ENCODE data around the gene PIN1.
"Not testable (repeated sequence)": the region's sequence is repeated elsewhere in the genome, so short reads cannot be mapped to it uniquely, and the experiment has no call there.

PIN1 gene

DNA sequence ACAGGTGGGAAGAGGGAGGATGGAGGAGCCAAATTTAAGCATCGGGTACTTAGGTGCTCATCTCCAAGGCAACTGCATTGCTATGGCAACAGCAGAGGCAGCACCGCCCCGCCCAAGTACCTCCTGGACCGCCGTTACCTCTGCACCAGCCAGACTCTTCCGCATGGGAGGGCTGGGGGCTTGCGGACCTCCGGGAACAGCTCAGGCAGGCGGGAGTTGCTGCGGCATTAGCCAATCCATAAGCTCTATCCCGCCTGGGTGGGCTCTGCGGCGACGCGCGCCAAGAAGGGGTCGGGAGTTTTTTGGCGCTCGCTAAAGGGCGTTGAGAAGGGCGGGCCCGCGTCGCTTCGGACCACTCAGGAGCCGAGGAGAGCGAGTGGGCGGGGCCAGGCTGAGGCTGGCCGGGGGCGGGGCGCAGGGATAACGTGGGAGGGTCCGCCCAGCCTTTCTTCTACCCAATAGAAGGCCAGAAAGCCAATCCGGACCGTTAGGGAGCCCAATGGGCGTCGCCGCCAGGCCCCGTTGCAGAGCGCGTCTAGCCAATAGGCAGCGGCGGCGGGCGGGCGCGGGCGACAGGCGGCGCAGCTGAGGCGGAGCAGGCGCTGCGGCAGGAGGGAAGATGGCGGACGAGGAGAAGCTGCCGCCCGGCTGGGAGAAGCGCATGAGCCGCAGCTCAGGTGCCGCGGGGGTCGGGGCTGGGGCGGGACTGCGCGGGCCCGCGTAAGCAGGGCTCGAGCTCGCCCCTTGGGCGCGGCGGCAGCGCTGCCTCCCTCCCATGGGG lies at the start of gene PIN1:
Gene PIN1, plus strand, starts transcription at position 593 of the 781 bp plus-strand sequence. Its CDS starts 27 bp downstream, at position 620.
- peak; percentile 99 to 100 for DNase-seq

DNA sequence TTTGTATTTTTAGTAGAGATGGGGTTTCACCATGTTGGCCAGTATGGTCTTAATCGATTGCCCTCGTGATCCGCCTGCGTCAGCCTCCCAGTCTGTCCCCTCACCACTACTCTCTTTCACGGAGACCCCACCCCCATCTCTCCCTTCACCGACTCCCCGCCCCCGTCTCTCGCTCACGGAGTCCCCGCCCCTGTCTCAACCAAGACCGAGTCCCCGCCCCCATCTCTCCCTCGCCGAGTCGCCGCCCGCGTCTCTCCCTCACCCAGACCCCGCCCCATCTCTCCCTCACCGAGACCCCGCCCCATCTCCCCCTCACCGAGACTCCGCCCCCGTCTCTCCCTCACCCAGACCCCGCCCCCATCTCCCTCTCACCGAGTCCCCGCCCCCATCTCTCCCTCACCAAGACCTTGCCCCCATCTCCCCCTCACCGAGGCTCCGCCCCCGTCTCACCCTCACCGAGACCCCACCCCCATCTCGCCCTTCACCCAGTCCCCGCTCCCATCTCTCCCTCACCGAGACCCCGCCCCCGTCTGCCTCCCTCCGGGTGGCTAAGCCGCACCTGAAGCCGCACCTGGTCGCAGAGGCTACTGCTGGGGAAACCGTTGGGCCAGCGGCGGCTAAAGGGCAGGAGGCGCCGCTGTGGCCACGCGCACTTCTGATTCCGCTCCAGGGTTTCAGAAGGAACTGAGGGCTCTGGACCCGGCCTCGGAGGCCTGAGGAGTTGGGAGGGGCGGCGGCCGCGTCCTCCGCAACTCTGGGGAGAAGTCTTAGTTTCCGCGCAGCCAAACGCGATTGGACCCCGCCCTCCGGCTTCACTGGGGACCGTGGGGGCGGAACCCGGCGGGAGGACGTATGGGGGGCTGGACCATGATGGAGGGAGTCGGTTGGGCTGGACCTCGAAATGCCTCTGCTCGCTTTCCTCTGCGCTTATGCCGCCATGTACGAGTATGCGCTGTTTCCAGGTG lies 49.5 kb upstream of the PIN1 start:
- DNase-seq: peak; percentile 97

DNA sequence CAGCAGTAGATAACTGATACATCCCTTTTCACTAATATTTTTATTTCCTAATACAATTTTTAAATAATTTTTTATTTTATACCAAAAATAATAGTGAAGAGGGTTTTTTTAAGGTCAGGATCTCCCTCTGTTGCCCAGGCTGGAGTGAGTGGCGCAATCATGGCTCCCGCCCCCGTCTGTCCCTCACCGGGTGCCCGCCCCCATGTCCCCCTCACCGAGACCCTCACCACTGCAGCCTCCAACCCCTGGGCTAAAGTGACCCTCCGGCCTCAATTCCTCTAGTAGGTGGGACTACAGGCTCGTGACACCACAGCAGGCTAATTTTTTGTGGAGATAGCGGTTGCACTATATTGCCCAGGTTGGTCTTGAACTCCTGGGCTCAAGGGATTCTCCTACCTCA lies 48.8 kb upstream of the PIN1 start:
- no peak for DNase-seq

DNA sequence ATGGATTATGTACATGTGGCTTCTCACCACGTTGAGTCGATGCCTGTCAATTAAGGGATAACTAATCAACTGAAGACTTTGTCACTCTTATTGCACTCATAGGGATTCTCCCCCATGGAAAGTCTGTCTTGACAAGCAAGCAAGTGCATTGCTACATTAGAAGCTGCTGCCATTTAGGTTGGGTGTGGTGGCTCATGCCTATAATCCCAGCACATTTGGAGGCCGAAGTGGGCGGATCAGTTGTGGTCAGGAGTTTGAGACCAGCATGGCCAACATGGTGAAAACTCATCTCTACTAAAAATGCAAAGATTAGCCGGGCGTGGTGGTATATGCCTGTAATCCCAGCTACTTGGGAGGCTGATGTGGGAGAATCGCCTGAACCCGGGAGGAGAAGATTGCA lies 48.3 kb upstream of the PIN1 start:
- no peak for DNase-seq

DNA sequence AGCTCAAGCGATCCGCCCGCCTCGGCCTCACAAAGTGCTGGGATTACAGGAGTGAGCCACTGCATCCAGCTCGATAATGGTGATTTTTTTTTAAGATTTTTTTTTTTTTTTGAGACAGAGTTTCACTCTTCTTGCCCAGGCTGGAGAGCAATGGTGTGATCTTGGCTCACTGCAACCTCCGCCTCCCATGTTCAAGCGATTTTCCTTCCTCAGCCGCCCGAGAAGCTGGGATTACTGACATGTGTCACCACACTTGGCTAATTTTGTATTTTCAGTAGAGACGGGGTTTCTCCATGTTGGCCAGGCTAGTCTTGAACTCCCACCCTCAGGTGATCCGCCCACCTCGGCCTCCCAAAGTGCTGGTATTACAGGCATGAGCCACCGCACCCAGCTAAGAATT lies 46.5 kb upstream of the PIN1 start:
- not testable (repeated sequence) for DNase-seq

DNA sequence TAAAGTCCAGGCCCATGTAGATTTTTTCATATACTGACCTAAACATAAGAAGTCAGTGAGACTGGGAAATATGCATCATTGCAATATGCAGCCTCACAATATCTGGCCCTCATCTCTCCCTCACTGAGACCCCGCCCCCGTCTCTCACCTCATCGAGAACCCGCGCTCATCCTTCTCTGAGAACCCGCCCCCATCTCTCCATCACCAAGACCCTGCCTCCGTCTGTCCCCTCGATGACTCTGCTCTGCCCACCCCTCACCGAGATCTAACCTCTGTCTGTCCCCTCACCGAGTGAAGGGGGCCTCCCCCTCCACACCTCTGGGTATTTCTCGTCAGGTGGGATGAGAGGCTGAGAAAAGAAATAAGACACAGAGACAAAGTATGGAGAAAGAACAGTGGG lies 46.1 kb upstream of the PIN1 start:
- no peak for DNase-seq

DNA sequence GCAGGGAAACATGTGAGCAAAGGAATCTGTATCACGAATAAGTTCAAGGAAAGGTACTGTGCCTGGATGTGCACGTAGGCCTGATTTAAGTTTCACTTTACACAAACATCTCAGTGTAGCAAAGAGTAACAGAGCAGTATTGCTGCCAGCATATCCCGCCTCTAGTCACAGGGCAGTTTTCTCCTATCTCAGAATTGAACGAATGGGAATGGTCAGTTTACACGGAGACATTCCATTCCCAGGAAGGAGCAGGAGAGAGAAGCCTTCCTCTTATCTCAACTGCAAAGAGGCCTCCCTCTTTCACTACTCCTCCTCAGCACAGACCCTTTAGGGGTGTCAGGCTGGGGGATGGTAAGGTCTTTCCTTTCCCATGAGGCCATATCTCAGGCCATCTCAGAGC lies 45.5 kb upstream of the PIN1 start:
- not testable (repeated sequence) for DNase-seq

DNA sequence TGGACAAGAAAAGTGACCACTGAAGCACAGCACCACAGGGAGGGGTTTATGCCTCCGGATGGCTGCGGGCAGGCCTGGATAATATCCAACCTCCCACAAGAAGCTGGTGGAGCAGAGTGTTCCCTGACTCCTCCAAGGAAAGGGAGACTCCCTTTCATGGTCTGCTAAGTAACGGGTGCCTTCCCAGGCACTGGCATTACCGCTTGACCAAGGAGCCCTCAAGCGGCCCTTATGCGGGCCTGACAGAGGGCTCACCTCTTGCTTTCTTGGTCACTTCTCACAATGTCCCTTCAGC lies 44.1 kb upstream of the PIN1 start:
- DNase-seq: not testable (repeated sequence)

DNA sequence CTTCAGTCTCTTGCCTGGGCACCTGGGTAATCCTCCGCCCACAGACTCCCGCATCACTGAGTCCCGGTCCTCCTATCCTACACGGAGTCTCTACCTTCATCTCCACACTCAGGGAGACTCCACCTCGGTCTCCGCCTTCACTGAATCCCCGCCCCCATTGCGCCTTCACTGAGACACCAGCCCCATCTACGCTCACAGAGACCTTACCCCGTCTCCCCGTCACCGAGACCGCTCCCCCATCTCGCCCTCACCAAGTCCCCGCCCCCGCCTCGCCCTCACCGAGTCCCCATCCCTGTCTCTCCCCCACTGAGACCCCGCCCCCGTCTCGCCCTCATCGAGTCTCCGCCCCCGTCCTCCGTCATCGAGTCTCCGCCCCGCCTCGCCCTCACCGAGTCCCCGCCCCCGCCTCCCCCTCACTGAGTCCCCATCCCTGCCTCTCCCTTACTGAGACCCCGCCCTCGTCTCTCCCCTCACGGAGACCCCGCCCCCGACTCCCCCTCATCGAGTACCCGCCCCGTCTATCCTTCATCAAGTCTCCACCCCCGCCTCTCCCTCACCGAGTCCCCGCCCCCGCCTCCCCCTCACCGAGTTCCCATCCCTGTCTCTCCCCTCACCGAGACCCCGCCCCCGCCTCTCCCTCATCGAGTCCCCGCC lies 43.4 kb upstream of the PIN1 start:
- peak; percentile 92 to 95 for DNase-seq

DNA sequence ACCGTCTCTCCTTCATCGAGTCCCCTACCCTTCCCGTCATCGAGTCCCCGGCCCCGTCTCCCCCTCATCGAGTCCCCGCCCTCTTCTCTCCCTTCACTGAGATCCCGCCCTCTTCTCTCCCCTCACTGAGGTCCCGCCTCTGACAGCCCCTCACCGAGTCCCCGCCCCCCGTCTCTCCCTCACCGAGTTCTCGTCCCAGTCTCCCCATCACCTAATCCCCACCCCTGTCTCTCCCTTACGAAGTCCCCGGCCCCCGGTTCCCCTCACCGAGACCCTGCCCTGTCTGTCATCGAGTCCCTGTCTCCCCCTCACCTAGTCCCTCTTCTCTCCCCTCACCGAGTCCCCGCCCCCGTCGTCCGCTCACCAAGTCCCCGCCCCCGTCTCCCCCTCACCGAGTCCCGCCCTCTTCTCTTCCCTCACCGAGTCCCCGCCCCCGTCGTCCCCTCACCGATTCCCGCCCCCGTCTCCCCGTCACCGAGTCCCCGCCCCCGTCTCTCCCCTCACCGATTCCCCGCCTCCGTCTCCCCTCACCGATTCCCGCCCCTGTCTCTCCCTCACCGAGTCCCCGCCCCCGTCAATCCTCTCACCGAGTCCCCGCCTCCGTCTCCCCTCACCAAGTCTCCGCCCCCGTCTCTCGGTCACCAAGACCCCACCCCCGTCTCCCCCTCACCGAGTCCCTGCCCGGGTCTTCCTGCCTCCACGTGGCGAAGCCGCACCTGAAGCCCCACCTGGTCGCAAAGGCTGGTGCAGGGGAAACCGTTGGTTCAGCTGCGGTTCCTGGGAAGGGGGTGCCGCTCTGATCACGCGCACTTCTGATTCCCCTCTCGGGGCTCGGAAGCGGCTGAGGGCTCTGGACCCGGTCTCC lies 42.7 kb upstream of the PIN1 start:
- DNase-seq: peak; percentile 92 to 93

DNA sequence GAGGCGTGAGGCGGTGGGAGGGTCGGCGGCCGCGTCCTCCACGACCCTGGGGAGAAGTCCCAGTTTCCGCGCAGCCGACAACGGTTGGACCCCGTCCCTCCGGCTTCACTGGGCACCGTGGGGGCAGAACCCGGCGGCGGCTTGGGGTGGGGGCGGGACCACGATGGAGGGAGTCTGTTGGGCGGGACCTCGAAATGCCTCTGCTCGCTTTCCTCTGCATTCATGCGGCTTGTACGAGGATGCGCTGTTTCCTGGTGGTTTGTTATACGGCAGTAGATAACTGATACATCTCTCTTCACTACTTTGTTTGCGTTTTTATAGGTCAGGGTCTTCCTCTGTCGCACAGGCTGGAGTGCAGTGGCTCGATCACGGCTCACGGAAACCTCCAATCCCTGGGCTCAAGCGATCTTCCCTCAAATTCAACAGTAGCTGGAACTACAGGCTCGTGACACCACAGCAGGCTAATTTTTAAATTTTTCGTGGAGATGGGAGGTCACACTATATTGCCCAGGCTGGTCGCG lies 42.0 kb upstream of the PIN1 start:
- DNase-seq: peak in 1 of 2 experiments; percentile 78

DNA sequence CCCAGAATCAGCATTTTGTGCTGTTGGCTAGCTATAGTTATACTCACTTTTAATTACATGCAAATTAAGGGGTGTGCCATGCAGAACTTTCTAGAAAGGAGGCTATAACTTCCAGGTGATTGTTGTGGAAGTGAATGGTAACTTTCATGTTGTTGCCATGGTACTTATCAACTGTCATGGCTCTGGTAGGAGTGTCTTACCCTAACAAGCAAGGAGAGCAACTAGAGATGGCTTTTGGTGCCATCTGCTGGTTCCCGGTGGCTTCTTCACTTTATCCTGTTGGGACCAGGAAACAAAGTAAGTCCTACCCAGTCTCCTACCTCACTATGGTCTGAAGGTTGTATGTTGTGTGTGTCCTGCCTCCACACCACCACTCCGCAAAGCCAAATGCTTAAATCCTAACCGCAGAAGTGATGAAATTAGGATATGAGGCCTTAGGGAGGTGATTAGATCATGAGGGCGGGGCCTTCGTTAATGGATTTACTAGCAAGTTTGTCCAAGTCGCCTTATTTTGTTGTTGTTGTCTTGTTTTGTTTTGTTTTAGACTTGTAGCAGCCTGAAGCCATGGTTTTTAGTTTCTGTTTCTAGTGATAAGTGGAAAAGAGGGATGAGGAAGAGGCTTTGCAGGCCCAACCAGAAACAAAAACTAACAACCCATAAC lies 38.9 kb upstream of the PIN1 start:
- DNase-seq: peak; percentile 89 to 90

DNA sequence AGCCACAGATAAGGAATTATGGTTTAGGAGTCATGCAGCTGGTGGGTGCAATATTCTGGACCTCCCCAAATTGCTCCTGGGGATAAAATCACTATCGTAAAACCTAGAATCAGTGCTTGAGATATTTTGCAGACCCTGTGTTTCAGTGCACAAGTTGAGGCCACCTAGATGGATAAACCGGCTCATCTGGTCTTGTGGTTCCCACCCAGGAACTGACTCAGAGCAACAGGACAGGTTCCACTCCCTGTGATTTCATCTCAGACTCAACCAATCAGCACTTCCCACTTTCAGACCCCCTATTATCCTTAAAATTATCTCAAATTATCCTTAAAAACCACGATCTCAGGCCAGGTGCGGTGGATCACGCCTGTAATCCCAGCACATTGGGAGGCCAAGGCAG lies 37.2 kb upstream of the PIN1 start:
- no peak for DNase-seq

DNA sequence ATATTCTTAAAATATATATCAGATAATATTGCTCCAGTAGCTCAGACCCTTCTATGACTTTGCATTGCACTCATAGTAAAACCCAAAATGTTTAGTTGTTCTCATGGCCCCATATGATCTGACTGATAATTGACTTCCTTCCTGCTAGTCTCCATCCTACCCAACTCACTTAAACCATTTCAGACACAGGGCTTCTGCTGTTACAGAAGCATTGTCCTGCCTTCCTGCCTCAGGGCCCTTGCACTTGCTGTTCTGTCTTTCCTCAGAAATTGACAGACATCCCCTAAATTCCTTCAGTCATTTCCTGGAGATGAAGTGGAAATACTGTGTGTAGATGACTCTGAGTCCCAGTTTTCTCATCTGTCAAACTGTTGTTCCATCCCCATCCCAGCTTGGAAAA lies 36.0 kb upstream of the PIN1 start:
- DNase-seq: no peak

DNA sequence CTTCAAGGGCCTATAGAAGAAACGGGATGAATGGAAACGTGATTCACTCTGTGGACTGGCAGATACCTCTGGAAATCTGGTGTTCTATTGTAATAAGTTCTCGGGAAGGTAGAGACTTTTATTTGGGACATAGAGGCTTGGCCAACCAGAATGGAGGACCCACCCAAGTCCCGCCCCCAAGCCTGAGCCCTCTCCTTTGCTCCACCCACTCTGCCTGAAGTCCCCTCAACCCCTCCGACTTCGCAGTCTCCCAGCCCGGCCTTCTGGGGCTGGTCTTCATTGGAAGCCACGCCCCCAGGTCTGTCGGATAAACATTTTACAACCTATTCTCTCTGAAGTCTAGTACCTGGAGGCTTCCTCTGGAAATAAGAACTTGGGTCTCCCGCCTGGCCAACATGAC lies 33.1 kb upstream of the PIN1 start:
- DNase-seq: no peak

DNA sequence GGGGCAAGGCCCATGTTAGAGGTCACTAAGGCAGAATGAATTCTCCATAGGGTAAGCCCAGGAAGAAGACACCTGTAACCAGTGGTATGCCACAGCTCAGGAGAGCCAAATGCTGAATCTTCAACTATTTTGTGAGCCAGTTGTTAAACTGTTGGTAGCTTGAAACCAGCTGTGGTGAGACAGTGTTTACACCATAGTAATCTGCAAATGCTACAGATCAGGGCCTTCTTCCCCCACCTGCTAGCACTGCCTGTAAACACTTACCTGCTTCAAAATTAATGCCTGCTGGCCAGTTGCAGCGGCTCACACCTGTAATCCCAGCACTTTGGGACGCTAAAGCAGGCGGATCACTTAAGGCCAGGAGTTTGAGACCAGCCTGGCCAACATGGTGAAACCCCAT lies 28.3 kb upstream of the PIN1 start:
- DNase-seq: no peak

DNA sequence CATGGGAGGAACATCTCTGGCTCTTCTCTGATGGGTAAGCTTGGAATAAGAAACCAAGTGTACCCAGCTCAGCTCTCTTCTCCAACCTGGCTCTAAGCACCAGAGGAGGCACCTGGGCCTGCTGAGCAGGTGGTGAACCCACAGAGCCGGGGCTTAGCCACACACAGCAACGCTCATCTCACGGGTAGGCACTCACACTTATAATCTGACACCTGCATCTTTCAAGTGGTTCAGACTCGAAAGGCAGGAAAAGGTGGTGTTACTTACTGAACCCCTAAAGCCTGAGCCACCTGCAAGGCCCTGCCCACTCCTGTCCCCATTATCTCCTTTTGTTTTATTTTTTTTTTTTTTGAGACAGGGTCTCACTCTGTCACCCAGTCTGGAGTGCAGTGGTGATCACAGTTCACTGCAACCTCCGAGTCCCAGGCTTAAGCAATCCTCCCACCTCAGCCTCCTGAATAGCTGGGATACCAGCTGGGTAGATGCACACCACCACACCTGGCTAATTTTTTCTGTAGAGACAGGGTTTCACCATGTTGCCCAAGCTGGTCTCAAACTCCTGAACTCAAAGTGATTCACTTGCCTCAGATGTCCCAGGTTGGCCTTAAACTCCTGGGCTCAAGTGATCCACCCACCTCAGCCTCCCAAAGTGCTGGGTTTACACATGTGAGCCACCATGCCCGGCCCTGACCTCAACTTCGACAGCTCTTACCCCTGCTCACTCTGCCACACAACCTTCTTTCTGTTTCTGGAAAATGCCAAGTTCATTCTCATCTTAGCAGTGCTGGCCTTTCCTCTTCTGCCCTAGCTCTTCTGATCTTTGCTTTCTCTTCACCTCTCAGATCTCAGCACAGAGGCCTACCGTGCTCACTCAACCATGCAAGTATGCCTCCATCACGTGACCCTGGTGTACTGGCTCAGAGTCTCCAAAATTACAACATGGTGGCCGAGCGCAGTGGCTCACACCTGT lies 26.0 kb upstream of the PIN1 start:
- no peak for DNase-seq

DNA sequence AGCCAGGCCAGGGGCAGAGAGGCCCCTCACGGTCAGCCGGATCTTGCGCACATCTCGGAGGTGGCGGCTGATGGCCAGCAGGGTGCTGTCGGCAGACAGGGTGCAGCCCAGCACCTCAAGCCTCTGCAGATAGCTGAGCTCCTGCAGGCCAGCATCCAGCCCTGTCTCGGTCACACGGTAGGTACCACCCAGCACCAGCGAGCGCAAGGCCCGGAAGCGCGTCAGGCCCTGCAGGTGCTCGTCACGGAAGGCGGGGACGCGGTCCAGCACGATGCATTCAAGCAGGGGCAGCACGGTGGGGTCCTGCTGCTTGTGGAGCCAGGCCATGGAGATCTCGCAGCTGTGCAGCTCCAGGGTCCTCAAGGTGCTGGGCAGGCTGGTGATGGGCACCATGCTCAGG lies 24.0 kb upstream of the PIN1 start:
- no peak for DNase-seq

DNA sequence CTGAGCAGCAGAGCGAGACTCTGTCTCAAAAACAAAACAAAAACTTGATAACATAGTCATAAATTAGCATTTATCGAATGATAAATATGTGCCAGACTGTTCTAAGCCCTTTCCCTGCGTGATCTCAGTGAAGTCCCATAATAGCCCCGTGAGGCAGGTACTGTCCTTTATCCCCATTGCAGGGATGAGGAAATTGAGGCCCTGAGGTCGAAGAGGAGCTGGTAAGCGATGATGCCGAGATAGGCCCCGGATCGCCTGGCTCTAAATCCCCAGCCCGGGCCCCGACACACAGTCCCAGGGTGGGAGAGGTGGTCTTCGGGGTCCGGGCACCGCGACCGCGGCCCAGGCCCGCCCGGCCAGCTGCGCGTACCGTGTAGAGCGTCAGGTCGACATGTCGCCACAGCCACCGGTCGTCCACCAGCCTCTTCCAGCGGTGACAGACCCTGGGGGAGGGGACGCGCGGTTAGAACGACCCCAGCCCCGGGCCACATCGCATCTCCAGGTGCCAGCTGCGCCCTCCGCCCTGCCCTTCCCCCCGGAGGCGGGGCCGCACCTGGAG lies 16.9 kb upstream of the PIN1 start:
- DNase-seq: no peak
